ENCODE measurements around the gene DDA1.

The DDA1 gene

DNA sequence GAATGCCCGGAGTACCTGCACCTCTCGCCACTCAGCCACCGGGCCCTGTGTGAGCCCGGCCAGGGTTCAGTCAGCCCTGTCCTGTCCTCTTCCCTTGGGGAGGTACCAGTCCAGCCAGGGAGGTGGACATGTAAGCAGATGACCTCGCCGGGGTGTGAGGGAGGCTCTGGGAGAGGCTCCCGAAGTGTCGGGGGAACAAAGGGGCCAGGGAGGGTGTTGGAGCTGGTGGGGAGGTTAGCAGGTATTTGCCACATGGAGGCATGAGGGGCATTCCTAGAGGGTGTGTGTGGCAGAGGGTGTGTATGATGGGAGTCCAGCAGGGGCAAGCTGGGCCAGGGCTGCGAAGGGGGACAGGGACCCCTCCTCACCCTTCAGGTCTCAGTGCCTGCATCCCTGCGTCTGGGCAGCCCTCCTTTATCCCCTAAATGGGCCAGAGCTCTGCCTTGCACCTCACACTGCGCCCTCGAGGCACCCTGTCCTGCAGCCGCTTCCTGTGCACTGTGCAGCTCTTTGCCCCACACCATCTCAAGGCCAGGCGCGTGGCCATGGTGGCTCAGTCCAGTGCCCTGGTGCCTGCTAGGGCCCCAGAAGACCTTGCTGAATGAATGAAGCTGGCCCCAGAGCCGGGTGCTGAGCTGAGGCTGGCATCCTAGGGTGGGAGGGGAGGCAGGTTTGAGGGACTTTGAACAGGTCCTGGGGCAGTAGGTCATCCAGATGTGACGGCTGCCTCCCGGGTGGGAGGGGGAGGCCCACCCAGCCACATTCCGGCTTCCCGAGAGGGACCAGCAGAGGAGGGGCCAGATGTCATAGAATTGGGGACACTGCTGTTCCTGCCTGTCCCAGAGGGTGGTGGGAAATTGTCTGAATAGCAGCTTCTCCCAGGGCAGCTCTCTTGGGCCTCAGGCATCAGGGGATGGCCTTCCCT, 3.1 kb downstream of the DDA1 start:
- no peak for DNase-seq (ENCODE audit: low spot score)

DNA sequence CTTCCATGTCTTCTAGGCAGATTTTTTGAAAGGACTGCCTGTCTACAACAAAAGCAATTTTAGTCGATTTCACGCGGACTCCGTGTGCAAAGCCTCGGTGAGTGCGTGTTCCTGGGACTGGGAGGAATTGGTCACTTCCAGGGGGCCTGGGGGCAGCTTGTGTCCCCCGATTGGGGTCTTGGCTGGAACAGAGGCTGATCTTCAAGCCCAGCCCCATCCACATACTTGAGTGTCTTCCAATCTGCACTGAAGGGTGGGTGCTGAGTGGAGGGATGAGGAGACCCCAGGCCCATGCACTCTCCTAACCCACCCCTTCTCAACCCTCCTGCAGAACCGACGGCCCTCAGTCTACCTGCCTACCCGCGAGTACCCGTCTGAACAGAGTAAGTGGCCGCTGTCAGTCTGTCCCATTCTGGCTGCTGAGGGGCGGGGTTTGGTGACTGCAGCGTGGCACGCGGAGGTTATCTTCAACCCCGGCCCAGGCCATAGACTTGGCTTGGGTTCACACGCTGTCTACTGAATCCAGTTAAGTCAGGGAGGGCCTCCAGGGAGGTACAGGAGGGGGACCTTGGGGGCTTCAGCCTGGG, 4.7 kb downstream of the DDA1 start:
- DNase-seq (ENCODE audit: low spot score), result no peak

DNA sequence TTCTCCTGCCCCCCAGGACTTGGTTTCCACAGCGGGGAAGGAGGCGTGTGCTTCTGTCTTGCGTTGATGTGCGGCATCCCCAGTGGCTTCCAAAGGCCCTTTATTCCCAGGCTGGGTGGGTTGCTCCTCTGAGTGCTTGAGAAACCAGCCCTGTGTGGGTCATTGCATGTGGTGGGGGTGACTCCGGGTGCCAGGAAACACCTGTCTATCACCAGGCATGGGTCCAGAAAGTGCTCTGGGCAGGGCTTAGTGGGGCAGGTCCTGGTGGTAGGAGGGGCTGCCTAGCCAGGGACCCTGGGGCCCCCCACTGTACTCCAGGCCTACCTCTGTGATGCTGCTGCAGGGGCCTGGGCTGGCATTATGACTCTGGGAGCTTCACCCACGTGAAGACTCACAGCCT, 9.6 kb downstream of the DDA1 start:
- no peak for DNase-seq (ENCODE audit: low spot score)

DNA sequence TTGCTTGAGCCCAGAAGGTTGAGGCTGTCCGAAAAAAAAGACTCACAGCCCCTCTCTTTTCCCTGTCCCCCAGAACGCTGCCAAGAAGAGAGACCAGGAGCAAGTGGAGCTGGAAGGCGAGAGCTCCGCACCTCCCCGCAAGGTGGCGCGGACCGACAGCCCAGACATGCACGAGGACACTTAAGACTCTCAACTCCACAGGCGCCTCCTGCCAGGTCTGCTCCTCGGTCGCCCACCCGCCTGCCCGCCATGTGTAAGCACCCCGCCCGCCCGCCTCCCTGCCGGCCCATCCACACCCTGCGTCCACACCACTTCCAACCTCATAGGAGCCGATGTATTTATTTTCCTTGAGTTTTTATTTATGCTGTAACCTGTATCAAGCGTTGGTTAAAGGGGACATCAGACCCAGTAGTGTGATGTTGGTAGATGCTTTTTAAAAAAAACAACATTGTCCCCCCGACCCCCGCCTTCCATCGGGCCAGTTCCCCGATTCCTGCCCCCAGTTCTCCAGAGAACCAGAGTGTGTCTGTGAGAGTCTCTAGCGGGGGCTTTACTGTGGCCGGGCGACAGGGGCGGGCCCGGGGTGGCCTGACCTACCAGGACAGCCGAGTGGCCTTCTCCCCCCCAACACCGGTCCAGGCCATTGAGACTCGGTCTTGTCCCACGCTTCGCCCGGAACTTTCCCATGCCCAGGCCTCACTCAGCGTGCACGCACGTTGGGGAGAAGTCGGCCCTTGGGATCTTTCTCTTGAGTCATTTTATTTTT, 10.3 kb downstream of the DDA1 start:
- DNase-seq (ENCODE audit: low spot score), result no peak

DNA sequence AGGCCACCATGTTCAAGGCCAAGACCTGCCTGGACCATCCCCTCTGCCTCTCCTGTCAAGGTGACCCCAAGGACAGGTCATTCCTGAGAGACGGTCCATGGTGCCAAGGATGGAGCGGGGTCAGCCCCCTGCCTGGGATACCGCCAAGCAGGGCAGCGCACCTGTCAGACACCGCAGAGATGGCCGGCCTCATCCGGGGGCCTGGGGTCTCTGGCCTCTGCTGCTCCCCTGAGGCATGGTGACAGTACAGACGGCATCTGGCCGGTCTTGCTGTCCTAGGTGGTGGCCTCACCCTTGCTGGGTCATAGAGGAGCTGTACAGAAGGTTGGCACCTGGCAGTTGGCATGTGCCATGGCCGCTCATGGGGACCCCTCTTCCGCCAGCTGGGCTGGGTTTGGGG, 11.1 kb downstream of the DDA1 start:
- DNase-seq (ENCODE audit: low spot score), result no peak

DNA sequence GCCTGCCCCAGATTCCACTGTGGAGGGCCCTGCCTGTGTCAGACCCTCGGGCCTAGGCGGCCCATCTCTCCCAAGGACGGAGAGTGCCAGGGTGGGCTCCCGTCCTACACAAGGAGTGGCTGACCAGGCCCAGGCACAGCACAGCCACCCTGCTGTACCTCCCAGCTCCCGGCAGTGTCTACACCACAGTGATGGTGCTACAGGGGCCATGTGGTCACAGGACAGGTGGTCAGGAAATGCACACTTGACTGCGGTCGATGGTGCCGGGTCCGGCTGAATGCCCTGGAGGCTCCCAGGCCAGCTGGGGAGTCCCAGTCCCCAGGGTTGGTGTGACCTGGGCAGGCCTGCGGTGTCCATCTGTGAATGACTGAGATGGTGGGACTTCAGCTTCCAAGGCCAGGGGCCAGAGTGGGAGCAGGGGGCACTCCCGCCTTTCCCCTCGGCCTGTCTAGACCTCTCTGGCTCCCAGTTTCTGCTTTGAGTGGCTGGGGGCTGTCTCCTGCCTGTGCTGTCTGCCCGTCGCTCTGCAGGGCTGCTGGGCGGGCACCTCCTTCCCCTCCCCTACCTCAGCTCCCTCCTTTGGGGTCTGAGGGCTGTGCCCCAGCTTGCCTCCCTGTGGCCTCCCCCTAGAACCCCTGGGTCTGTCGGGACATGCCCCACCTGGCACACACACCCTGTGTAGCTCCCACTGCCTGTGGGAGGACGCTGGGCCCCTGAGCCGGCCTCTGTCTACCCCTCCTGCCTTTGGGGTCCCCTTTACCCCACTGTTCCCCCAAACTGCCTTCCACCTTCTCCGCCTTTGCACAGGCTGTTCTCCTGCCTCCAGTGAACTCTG, 12.5 kb downstream of the DDA1 start:
- no peak for DNase-seq (ENCODE audit: low spot score)

DNA sequence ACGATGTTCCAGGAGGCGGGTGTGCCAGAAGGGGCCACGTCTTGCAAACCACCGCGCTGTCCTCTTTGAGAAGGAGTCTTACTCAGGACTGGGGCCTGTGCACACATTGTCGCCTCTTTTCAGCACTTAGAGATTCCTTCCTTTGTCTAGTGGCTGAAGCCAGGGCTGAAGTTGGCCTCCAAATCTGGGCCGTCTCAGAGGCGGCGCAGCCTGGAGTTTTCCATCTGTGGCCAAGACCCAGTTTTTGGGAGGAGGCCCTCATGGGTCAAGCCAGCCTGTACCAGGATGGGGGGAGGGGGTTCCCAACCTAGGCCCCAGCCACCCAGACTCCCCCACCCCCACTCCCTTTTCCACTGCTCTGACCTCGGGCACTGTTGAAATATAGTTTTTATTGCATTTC, 13.5 kb downstream of the DDA1 start:
- DNase-seq (ENCODE audit: low spot score), result no peak

DNA sequence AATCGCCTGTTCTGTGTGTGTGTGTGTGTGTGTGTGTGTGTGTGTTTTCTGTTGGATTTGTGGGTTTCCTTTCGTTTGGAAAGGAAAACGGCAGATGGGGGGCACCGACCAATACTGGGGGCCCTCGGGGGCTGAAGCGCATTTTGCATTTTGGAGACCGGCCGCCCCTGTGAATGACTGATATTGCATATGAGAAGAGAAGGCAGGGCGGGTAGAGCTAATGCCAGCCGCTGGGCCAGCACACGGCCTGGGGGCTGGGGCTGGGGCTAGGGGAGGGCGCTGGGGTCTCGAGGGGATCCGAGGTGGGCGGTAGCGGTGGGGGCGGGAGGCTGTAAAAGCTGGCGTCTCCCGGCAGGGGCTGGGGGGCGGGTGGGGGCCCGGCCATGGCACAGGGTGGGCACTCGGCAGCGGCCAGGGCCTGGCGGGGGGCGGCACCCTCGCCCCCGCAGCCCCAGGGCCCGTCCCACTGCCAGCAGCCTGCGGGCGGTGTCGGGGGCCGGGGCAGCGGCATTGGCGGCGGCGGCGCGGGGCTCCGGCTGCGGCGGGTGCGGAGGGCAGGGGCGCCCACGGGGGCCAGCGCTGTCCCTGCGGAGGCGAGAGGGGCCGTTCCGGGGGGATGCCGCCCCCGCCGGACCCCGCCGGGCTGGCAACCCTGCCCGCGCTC, 14.1 kb downstream of the DDA1 start:
- DNase-seq (ENCODE audit: low spot score), result no peak

DNA sequence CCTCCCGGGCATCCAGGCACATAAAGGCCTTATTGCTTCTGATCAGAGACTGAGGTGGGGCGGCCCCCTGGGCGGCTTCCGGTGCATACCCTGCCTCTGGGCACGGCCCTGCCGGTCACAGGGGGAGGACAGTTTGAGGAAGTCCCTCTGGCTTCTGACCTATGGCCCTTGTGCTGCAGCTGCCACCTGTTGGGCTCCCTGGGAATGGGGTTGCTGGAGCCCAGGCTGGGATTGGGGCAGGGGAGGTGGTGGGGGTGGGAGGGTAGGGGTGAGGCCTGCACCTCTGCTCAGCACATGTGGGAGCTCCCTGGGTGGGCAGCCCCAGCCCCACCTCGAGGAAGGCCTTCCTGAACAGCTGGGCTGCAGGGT, 14.6 kb downstream of the DDA1 start:
- DNase-seq (ENCODE audit: low spot score), result no peak

DNA sequence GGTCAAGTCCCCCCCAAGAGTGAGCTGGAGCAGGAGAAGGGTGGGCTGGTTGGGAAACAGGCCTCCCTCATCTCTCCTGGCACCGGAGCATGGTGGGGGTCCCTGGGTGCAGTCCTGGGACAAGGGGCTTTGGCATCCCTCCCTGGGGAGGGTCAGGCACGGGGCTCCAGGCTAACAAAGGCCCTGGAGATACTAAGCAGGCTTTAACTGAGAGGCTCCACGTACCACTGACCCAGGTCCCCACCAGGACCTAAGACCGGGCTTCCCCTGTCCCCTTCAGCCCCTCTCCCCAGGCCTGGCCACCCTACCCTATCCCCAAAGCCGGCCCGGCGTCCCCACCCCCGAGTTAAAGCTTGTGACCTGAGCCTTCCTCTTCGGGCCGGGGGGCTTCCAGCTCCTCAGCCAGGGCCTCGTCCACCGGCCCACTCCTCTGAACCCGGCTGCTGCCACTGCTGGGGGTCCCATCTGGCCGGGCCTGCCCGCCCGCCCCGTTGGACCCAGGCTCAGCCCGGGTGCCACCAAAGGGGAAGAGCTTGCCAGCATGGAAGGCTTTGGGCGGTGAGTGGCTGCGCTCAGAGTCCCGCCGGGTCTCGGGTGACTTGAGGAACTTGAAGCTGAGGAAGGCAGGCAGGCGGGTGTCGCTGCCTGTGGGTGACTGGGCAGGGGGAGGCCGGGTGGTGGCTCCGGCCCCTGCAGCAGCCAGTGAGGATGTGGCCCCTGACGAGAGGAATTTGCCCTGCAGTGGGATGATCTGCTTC, 15.2 kb downstream of the DDA1 start:
- DNase-seq (ENCODE audit: low spot score), result no peak

DNA sequence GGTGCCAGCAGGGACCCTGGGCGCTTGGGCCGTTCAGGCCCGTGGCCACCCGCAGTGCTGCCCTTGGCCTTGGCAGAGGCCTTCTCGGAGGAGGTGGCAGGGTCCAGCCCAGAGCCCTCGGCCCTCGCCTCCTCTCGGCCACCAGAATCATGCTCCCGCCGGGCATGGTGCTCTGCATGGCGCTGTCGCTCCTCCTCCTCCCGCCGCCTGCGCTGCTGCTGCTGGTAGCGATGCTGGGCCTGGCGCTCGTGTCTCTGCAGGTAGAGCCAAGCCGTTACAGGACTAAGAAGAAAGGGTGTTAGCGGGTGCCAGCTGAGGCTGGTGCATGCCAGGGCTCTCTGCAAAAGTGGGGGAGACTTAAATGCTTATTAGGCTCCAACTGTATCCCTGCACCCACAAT, 15.8 kb downstream of the DDA1 start:
- no peak for DNase-seq (ENCODE audit: low spot score)

DNA sequence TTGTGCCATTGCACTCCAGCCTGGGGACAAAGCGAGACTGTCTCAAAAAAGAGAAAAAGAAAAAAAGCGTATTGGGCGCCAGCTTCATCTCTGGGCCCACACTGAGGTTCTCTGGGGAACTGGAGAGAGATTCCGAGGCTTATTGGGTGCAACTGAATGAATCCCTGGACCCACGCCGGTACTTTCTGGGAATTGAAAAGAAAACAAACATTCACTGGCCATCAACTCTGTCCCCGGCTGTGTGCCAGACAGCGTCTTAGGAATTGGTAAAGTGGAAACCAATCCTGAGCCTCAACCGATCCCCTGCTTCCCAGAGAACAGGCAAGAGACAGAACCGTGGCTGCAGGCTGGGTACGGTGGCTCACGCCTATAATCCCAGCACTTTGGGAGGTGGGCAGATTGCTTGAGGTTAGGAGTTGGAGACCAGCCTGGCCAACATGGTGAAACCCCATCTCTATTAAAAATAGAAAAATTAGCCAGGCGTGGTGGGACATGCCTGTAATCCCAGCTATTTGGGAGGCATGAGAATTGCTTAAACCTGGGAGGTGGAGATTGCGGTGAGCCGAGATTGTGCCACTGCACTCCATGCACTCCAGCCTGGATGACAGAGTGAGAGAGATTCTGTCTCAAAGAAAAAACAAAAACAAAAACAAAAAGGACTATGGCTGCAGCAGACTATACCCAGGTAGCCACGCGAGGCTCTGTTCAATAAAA, 16.7 kb downstream of the DDA1 start:
- no peak for DNase-seq (ENCODE audit: low spot score)

DNA sequence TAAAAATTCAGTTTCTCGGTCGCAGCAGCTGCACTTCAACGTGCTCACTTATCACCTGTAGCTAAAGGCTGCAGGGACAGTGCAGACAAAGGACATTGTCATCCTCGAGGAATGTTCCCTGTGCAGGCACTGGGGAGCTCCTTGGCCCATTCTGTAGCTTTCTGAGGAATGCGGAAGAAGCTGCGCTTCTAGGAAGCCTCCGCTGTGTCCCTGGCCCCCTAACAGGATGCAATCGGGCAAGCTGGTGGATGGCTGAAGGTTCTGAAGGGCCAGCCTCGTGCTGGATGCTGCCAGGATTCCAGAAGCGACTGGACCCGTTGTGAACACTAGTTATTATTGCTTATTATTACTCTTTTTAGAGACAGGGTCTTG, 17.2 kb downstream of the DDA1 start:
- DNase-seq (ENCODE audit: low spot score), result no peak

DNA sequence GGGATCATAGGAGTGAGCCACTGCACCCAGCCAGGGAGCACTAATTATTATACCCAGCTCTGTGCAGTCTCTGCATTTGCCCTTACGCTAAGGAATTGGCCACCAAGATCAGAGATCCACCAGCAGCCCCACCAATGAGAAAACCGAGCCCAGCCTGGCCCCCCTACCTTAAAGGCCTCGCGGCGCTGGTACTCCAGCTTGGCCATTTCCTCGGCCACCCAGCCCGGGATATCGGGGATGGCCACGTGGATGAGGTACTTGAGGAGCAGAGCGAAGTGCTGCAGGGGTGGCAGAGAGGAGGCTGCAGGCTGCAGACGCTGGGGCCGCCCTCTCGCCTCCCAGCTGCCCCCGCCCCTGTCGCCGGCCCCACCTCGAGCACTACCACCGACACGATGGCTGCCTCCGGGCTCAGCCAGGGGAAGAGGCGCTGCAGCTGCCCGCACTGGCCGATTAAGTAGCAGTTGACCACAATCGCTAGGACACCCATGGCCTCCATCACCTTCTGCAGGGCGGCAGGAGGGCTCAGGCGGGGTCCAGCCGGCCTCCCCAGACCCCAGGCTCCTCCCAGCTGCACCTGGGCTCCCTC, 17.8 kb downstream of the DDA1 start:
- no peak for DNase-seq (ENCODE audit: low spot score)

DNA sequence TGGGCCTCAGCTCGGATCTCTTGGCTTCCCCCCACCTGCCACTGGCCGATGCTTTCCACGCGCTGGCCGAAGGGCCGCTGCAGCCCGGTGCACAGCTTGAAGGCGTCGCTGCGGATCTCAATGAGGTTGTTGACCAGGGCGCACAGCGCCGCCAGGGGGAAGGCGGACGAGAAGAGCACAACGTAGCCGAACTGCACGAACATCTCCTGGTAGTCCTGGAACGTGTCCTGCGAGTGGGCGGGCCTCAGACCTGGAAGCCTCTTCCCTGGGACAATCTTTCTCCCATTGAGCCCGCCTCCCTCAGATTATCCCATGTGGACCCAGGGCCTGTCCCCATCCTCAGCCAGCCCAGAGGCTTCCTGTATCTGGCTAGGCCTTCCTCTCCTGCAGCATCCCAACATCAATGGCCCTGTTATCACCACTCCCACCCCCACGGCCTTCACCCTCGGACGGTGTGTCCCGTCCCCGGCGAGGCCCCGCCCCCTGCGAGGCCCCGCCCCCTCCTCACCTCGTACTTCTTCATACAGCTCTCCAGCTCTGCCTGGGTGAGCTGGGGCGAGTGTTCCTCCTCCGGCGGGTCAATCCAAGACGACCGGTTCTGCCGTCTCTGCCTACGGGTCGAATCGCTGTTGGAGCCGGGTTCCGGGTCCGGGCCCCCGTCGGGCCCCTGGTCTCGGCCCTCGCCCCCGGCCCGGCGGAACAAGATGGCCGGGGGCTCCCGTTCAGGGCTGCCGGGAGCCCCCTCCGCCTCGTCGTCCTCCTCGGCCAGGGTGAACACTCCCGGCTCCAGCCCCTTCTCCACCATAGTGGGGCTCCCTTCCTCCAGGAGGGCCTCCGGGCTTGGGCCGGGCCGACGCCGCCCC, 18.5 kb downstream of the DDA1 start:
- peak; percentile 43 for DNase-seq (ENCODE audit: low spot score)

DNA sequence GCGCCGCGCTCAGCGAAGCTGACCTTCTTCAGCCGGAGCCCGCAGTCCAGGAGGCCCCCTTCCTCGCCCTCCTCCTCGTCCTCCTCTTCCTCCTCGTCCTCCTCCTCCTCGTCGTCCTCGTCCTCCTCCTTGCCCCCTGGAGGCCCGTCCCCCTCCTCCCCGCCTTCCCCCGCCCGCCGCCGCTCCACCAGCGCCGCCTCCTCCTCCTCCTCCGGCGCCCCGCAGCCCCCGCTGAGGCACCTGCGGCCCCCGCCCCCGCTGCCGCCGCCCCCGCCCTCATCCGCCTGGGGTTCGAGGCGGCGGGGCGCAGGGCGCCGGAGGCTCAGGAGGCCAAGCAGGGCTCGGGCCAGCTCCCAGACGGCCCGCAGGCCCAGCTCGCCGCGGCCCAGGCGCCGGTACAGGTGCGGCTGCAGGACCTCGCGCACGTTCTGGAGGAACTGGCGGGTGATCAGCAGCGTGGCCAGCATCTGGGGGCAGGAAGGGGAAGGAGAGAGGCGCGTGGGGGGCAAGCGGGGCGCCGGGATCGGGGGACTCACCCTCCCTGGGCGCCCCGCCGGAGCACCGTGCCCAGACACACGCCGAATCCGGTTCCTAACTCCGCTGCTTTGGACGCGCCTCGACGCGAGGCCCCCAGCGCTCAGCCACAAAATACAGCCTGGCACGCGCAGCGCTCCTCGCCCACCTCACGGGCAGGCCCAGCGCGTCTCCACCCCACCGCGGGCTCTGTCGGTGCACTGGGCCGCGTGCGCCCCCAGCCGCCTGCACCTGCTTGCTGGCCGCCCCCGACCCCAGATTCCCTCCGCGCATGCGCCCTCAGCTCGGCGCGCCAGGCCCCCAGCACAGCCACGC, 19.4 kb downstream of the DDA1 start:
- no peak for DNase-seq (ENCODE audit: low spot score)

DNA sequence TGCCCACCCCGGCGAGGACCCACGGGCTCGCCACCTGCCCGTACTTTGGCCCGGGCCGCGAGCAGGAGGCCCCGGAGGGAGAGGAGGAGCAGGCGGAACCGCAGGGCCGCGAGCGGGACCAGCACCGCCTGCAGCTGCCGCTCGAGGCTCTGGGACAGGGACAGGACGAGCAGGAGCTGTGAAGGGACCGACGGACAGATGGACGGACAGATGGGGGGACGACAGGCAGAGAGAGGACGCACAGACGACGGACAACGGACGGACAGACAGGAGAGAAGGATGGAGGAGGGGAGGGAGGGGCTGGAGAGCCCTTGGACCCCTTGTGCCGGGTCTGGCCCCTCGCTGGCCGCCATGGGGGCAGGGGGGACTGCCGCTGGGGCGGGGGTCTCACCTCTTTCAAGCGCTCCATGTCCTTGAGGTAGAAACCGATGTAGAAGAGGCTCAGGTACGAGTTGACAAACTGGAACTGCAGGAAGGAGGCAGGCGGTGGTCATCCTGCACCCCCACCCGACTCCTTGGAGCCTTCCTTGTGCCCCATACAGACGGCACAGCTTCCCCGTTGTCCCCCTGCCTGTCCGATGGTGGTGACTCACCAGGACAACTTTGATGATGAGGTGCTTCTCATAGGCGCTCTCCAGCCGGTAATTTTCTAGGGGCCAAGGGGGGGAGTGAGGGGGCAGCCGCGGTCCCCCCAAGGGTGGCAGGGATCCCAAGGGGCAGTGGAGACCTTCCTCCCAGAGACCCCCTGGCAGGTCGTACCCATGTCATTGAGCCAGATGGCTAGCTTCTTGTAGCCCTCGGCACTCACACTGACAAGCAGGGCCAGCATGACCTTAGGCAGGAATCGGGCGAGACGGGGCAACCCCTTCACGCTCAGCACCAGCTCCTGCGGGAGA, 20.3 kb downstream of the DDA1 start:
- DNase-seq (ENCODE audit: low spot score), result no peak

Data from NAMALWA (cell line).